ENCODE data around the gene LMAN2.
A peak's percentile ranks its signal among the peaks of the same experiment; 100 is the strongest.
"Not testable (repeated sequence)": the region's sequence is repeated elsewhere in the genome, so short reads cannot be mapped to it uniquely, and the experiment has no call there.

Gene LMAN2

DNA sequence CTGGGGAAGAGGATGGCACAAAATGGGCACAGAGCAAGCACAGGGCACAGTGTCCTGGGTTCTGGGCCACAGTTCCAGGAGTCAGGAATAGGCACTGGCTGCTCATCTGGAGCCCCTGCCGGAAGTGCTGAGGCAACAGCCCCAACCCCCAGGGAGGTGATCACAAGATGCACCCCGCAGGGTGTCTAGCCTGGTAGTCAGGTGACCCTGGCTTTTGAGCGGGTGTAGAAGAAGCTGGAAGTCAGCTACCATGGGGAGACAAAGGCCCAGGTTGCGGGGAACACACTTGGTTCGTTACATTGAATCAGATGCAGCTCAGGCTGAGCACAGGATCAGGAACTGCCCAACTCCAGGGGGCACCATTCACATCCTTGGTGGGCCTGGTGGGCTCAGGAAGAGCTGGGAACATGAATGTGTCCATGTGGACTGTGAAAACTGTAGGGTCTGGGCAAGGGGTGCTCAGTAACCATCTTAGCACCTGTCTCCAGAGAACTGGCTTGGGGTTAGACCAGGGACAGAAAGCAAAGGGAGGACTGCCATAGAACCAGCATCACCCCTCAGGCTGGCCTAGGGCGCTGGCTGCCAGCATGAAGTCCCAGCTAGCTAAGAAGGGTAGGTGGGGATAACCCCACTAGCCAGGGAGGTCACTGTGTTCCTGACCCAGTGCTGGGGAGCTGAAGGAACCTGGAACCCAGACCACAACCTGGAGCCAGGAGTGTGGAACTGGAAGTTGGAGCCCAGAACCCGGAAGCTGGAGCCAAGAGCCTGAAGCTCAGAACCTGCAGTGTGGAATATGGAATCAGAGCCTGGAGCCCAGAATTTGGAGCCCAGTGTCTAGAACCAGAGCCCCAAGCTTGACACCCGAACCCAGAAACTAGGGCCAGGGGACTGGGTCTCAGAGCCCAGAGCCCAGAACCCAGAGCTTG is 26.6 kb upstream of the LMAN2 start:
- Histone ChIP-seq H3K9me3 (ENCODE audit: control insufficient read depth in 2 of 2, low read length in 2 of 2) (no peaks in the 10 kb centered on the region), H3K27ac (ENCODE audit: low read length) (no peak overlapping the region), H3K27me3 (ENCODE audit: control insufficient read depth in 1 of 2, insufficient read depth in 2 of 2, low read length in 2 of 2) (peaks cover 0 to 2% of the 10 kb centered on the region in 2 donors), H3K4me3 (ENCODE audit: low read length in 2 of 2) (no peak overlapping the region), H3K36me3 (ENCODE audit: control insufficient read depth in 2 of 2, insufficient read depth in 2 of 2, low read length in 2 of 2) (no peaks in the 10 kb centered on the region), H3K4me1 (ENCODE audit: control insufficient read depth, insufficient read depth, low read length) (peaks cover 3% of the 10 kb centered on the region), H3K9ac (ENCODE audit: low read length in 2 of 2) (no peak overlapping the region)

DNA sequence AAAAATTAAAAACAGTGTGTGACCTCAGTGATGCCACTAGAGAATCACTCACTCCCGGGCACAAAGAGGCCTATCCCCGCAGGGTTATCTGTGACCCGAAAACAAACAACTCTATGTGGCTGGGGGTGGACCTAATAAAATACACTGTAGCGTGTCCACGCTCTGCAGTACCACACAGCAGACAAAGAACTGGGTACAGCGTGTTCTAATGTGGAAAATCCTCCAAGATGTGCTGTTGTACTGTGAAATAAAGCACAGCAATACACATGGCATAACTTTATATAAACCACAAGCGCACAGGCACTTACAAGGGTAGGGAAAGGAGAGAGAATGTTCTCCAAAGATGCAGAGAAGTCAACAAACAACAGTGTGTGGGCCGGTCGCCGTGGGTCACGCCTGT is 24.6 kb upstream of the LMAN2 start:
- H3K27ac ChIP-seq (ENCODE audit: low read length) = no peak overlapping the region

DNA sequence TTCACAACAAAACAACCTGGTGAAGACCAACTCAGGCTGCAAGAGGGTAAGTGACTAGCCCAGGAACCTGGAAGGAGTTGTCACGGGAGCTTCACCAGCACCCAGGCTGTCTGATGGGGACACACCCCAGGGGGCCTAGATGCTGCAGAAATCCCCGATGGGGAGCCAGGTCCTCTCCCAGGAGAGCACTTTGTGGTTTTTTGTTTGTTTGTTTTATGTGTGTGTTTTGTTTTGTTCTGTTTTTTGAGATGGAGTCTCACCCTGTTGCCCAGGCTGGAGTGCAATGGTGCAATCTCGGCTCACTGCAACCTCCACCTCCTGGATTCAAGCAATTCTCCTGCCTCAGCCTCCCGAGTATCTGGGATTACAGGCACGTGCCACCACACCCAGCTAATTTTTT is 24.0 kb upstream of the LMAN2 start:
- not testable (repeated sequence) for H3K9me3 ChIP-seq (ENCODE audit: control insufficient read depth in 2 of 2, low read length in 2 of 2); H3K27ac ChIP-seq (ENCODE audit: low read length); H3K27me3 ChIP-seq (ENCODE audit: control insufficient read depth in 1 of 2, insufficient read depth in 2 of 2, low read length in 2 of 2); H3K4me1 ChIP-seq (ENCODE audit: control insufficient read depth, insufficient read depth, low read length); H3K9ac ChIP-seq (ENCODE audit: low read length in 2 of 2); H3K36me3 ChIP-seq (ENCODE audit: control insufficient read depth in 2 of 2, insufficient read depth in 2 of 2, low read length in 2 of 2); H3K4me3 ChIP-seq (ENCODE audit: low read length in 2 of 2)

More for the DNA sequence above, 24.6 kb upstream of the LMAN2 start:
- no peaks in the 10 kb centered on the region for H3K36me3 ChIP-seq (ENCODE audit: control insufficient read depth in 2 of 2, insufficient read depth in 2 of 2, low read length in 2 of 2)
- H3K9me3 ChIP-seq (ENCODE audit: control insufficient read depth in 2 of 2, low read length in 2 of 2) = no peaks in the 10 kb centered on the region
- H3K4me3 ChIP-seq (ENCODE audit: low read length in 2 of 2) = no peak overlapping the region
- peaks cover 0 to 2% of the 10 kb centered on the region in 2 donors for H3K27me3 ChIP-seq (ENCODE audit: control insufficient read depth in 1 of 2, insufficient read depth in 2 of 2, low read length in 2 of 2)
- peaks cover 7% of the 10 kb centered on the region for H3K4me1 ChIP-seq (ENCODE audit: control insufficient read depth, insufficient read depth, low read length)
- no peak overlapping the region for H3K9ac ChIP-seq (ENCODE audit: low read length in 2 of 2)

DNA sequence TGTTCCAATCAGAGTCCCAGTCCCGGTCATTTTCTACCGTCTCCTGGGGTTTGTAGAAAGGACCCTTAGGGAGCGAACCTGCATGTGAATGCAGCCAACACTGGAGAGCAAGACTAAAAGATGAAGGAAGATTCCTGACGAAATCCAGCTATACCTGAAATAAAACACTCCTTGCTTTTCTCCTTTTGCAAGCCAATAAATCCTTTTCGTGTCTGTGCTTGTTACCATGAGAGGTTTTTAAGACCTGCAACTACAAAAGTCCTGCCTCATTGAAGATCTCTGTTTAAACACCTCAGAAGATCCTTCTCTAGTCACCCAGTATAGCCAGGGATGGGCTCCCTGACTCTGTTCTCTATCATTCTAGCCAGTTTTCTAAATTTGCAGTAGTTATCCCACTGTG is 22.7 kb upstream of the LMAN2 start:
- Histone ChIP-seq H3K4me3 (ENCODE audit: low read length in 2 of 2) (no peak overlapping the region), H3K9me3 (ENCODE audit: control insufficient read depth in 2 of 2, low read length in 2 of 2) (no peaks in the 10 kb centered on the region), H3K4me1 (ENCODE audit: control insufficient read depth, insufficient read depth, low read length) (peaks cover 9% of the 10 kb centered on the region), H3K27ac (ENCODE audit: low read length) (no peak overlapping the region), H3K27me3 (ENCODE audit: control insufficient read depth in 1 of 2, insufficient read depth in 2 of 2, low read length in 2 of 2) (peaks cover 0 to 2% of the 10 kb centered on the region in 2 donors), H3K9ac (ENCODE audit: low read length in 2 of 2) (no peak overlapping the region), H3K36me3 (ENCODE audit: control insufficient read depth in 2 of 2, insufficient read depth in 2 of 2, low read length in 2 of 2) (no peaks in the 10 kb centered on the region)

DNA sequence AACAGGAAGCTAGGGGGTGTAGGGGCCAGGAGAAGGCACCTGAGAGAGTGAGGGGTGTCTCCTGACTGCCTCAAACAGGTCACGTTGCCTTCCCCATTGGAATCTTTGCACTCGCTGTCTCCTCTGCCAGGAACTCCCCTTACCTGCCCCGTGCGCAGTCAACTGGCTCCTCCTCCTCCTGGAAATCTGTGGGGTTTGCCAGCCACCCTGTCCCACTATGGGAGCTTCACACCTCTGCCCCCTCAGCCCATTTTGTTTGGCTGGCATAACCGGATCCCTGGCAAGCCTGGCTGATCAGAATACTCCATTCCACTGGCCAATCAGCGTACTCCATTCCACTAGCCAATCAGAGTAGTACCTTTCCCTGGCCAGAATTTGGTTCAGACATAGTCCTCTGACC is 22.3 kb upstream of the LMAN2 start:
- H3K9me3 ChIP-seq (ENCODE audit: control insufficient read depth in 2 of 2, low read length in 2 of 2) = no peaks in the 10 kb centered on the region
- H3K36me3 ChIP-seq (ENCODE audit: control insufficient read depth in 2 of 2, insufficient read depth in 2 of 2, low read length in 2 of 2) = no peaks in the 10 kb centered on the region
- H3K27ac ChIP-seq (ENCODE audit: low read length) = no peak overlapping the region
- peaks cover 0 to 2% of the 10 kb centered on the region in 2 donors for H3K27me3 ChIP-seq (ENCODE audit: control insufficient read depth in 1 of 2, insufficient read depth in 2 of 2, low read length in 2 of 2)
- no peak overlapping the region for H3K9ac ChIP-seq (ENCODE audit: low read length in 2 of 2)
- peaks cover 9% of the 10 kb centered on the region for H3K4me1 ChIP-seq (ENCODE audit: control insufficient read depth, insufficient read depth, low read length)
- H3K4me3 ChIP-seq (ENCODE audit: low read length in 2 of 2) = no peak overlapping the region

DNA sequence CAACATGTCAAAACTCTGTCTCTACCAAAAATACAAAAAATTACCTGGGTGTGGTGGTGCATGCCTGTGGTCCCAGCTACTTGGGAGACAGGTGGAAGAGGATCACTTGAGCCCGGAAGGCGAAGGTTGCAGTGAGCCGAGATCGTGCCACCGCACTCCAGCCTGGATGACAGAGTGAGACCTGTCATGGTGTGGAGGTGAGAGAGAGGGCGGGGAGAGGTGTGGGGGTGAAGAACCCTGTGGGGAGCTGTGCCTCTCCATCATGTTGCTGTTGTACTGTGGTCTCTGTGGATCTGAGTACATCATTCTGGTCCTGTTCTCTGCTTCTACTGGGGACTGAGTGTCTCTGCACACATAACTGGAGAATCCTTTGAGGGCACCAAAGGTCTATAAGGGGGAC is 21.4 kb upstream of the LMAN2 start:
- no peak overlapping the region for H3K9ac ChIP-seq (ENCODE audit: low read length in 2 of 2)
- no peaks in the 10 kb centered on the region for H3K36me3 ChIP-seq (ENCODE audit: control insufficient read depth in 2 of 2, insufficient read depth in 2 of 2, low read length in 2 of 2)
- H3K27ac ChIP-seq (ENCODE audit: low read length) = no peak overlapping the region
- no peak overlapping the region for H3K4me3 ChIP-seq (ENCODE audit: low read length in 2 of 2)
- no peaks in the 10 kb centered on the region for H3K9me3 ChIP-seq (ENCODE audit: control insufficient read depth in 2 of 2, low read length in 2 of 2)
- H3K27me3 ChIP-seq (ENCODE audit: control insufficient read depth in 1 of 2, insufficient read depth in 2 of 2, low read length in 2 of 2) = peaks cover 0 to 2% of the 10 kb centered on the region in 2 donors
- H3K4me1 ChIP-seq (ENCODE audit: control insufficient read depth, insufficient read depth, low read length) = peaks cover 9% of the 10 kb centered on the region

DNA sequence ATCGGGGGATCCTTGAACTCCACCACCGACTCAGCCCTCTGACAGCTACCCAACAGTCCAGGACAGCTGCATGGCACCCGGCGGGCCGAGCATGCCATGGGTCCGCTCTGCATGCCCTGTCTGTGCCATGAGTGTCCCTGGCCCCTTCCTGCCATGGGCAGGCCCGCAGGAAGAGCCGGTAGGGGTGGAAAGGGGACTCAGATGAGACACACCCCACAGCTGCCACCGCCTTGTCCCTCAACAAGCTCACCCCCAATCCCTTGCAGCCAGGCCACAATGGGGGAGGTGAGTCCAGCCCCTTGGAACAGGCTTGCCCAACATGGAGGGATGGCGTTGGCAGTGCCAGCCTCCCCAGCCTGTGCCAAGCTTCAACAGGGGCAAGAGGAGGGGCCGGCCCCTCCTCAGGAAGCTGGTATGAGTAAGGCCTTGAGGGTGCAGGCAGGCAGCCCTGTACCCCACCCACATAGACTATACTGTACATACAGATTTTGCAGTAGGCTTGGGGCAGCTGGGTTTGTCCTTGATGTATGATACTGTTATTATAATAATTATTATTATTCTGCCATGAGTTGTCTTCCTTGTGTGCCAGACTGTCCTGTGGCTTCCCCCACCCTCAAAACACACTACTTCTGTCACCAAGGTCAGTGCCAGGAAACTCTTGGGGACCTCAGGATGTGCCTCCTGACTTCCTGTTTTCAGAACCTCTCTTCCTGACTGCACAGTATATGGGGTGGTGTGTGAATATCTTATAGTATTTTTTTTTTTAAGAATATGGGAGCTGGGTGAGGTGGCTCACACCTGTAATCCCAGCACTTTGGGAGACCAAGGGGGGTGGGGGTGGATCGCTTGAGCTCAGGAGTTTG is 20.8 kb upstream of the LMAN2 start:
- Histone ChIP-seq H3K9ac (ENCODE audit: low read length in 2 of 2) (no peak overlapping the region), H3K4me3 (ENCODE audit: low read length in 2 of 2) (no peak overlapping the region), H3K27me3 (ENCODE audit: control insufficient read depth in 1 of 2, insufficient read depth in 2 of 2, low read length in 2 of 2) (no peaks in the 10 kb centered on the region), H3K36me3 (ENCODE audit: control insufficient read depth in 2 of 2, insufficient read depth in 2 of 2, low read length in 2 of 2) (no peaks in the 10 kb centered on the region), H3K4me1 (ENCODE audit: control insufficient read depth, insufficient read depth, low read length) (peaks cover 16% of the 10 kb centered on the region), H3K9me3 (ENCODE audit: control insufficient read depth in 2 of 2, low read length in 2 of 2) (no peaks in the 10 kb centered on the region), H3K27ac (ENCODE audit: low read length) (no peak overlapping the region)

DNA sequence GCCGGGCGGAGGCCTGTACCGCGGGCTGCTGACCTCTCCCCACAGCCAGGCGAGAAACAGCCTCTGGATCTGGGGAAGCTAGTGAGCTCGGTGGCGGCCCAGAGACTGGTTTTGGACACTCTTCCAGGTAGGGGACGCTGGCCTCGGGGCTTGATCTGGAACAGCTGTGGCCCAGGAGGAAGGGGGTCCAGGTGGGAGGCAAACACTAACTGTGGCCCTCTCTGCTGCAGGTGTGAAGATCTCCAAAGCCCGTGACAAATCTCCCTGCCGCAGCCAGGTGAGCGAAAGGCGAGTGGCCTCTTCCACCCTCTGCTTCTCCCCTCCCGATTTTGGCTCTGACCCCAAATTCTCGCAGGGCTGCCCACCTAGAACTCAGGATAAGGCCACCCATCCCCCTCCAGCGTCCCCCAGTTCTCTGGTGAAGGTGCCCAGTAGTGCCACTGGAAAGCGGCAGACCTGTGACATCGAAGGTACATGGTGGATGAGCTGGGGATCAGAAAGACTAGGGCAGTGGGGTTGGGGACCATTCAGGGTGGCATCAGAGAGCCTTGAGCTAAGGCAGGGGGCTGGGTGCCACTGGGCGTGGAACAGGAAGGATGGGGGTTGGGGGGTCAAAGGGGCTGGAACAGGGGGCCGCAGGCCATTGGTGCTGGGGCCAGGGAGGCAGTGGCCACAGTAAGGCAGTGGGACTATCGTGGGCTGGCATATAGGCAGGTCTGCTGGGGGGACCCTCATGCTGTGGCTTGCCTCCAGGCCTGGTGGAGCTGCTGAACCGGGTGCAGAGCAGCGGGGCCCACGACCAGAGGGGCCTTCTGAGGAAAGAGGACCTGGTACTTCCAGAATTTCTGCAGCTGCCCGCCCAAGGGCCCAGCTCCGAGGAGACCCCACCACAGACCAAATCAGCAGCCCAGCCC is 19.9 kb upstream of the LMAN2 start:
- Histone ChIP-seq H3K9ac (ENCODE audit: low read length in 2 of 2) (peak overlapping the region; percentile 58 to 66), H3K36me3 (ENCODE audit: control insufficient read depth in 2 of 2, insufficient read depth in 2 of 2, low read length in 2 of 2) (no peaks in the 10 kb centered on the region), H3K27ac (ENCODE audit: low read length) (no peak overlapping the region), H3K9me3 (ENCODE audit: control insufficient read depth in 2 of 2, low read length in 2 of 2) (no peaks in the 10 kb centered on the region), H3K4me3 (ENCODE audit: low read length in 2 of 2) (peak overlapping the region; percentile 64 to 65), H3K27me3 (ENCODE audit: control insufficient read depth in 1 of 2, insufficient read depth in 2 of 2, low read length in 2 of 2) (no peaks in the 10 kb centered on the region), H3K4me1 (ENCODE audit: control insufficient read depth, insufficient read depth, low read length) (peaks cover 23% of the 10 kb centered on the region)

DNA sequence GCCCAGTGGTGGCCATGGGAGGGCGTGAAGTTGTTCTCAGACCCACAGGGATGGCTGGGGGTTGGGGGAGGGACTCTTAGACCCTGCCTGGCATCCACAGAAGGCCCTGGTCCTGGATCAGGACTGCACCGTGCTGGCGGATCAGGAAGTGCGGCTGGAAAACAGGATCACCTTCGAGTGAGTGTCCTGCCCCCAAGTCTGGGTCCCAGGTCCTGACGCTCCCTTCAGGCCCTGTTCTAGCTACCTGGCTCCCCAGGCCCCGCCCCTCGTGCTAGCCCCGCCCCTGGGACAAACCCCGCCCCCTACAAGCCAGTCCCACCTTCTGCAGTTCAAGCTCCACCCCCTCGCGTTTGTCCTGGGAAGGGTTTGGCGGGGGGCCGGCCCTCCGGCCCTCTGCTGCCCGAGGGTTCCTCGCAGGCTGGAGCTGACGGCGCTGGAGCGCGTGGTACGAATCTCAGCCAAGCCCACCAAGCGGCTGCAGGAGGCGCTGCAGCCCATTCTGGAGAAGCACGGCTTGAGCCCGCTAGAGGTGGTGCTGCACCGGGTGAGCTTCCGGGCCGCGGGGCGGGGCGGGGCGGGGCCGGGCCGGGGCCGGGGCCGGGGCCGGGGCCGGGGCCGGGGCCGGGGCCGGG is 19.1 kb upstream of the LMAN2 start:
- H3K4me3 ChIP-seq (ENCODE audit: low read length in 2 of 2) = peak overlapping the region in 1 of 2 donors; percentile 64
- H3K4me1 ChIP-seq (ENCODE audit: control insufficient read depth, insufficient read depth, low read length) = peaks cover 30% of the 10 kb centered on the region
- no peaks in the 10 kb centered on the region for H3K36me3 ChIP-seq (ENCODE audit: control insufficient read depth in 2 of 2, insufficient read depth in 2 of 2, low read length in 2 of 2)
- H3K27me3 ChIP-seq (ENCODE audit: control insufficient read depth in 1 of 2, insufficient read depth in 2 of 2, low read length in 2 of 2) = no peaks in the 10 kb centered on the region
- no peak overlapping the region for H3K27ac ChIP-seq (ENCODE audit: low read length)
- no peaks in the 10 kb centered on the region for H3K9me3 ChIP-seq (ENCODE audit: control insufficient read depth in 2 of 2, low read length in 2 of 2)
- peak overlapping the region in 1 of 2 donors; percentile 23 for H3K9ac ChIP-seq (ENCODE audit: low read length in 2 of 2)
